Measurements from ENCODE around the gene AARS1.
A peak's percentile ranks its signal among the peaks of the same experiment; 100 is the strongest.
"Not testable (repeated sequence)": the region's sequence is repeated elsewhere in the genome, so short reads cannot be mapped to it uniquely, and the experiment has no call there.

Gene AARS1

GRCh38 chr16:70289229-70290094 is at the start of gene AARS1:
Gene AARS1 (minus strand): TSS chr16:70289506. CDS start chr16:70282763, 6,743 bp downstream.
- DNase-seq (ENCODE audit: low spot score) (peak; percentile 98), FAIRE-seq (peak; percentile 93)

GRCh38 chr16:70337814-70338213 is 48.5 kb upstream of the AARS1 start:
- FAIRE-seq (no peak), DNase-seq (ENCODE audit: low spot score) (no peak)

GRCh38 chr16:70332728-70333127 is 43.4 kb upstream of the AARS1 start:
- FAIRE-seq, result peak; percentile 48
- DNase-seq (ENCODE audit: low spot score), result not testable (repeated sequence)

GRCh38 chr16:70331588-70332358 is 42.5 kb upstream of the AARS1 start:
- DNase-seq (ENCODE audit: low spot score) (no peak), FAIRE-seq (no peak)

- no peak for FAIRE-seq
- DNase-seq (ENCODE audit: low spot score), result no peak
These were observed 41.8 kb upstream of the AARS1 start for GRCh38 chr16:70331091-70331490.

GRCh38 chr16:70324998-70325747 is 35.9 kb upstream of the AARS1 start:
- FAIRE-seq, result no peak
- DNase-seq (ENCODE audit: low spot score), result no peak

GRCh38 chr16:70320121-70320520 is 30.8 kb upstream of the AARS1 start:
- DNase-seq (ENCODE audit: low spot score) (no peak), FAIRE-seq (no peak)

- not testable (repeated sequence) for DNase-seq (ENCODE audit: low spot score); FAIRE-seq
These were observed 18.4 kb upstream of the AARS1 start for GRCh38 chr16:70307726-70308125.

GRCh38 chr16:70306880-70307279 is 17.6 kb upstream of the AARS1 start:
- FAIRE-seq, result no peak
- DNase-seq (ENCODE audit: low spot score), result no peak

- FAIRE-seq (no peak), DNase-seq (ENCODE audit: low spot score) (peak; percentile 32)
These were observed 15.7 kb upstream of the AARS1 start for GRCh38 chr16:70304892-70305448.

GRCh38 chr16:70302745-70303144 is 13.4 kb upstream of the AARS1 start:
- DNase-seq (ENCODE audit: low spot score) (no peak), FAIRE-seq (no peak)

GRCh38 chr16:70301121-70301520 is 11.8 kb upstream of the AARS1 start:
- FAIRE-seq (no peak), DNase-seq (ENCODE audit: low spot score) (no peak)

GRCh38 chr16:70298988-70299938 is 10.0 kb upstream of the AARS1 start, which contains the start of gene DDX19B:
Gene DDX19B (plus strand): TSS chr16:70299186. CDS start chr16:70299298, 112 bp downstream.
- DNase-seq (ENCODE audit: low spot score) (peak; percentile 84), FAIRE-seq (no peak)

- FAIRE-seq (no peak), DNase-seq (ENCODE audit: low spot score) (no peak)
These were observed 6.3 kb upstream of the AARS1 start for GRCh38 chr16:70295634-70296033.

- no peak for FAIRE-seq
These were observed 5.2 kb upstream of the AARS1 start for GRCh38 chr16:70294385-70295025.

GRCh38 chr16:70292148-70292547 is 2.8 kb upstream of the AARS1 start:
- DNase-seq (ENCODE audit: low spot score); FAIRE-seq: not testable (repeated sequence)

More at GRCh38 chr16:70294385-70295025, 5.2 kb upstream of the AARS1 start:
- no peak for DNase-seq (ENCODE audit: low spot score)

GRCh38 chr16:70290949-70291519 is 1.7 kb upstream of the AARS1 start:
- DNase-seq (ENCODE audit: low spot score) (no peak), FAIRE-seq (no peak)

- FAIRE-seq; DNase-seq (ENCODE audit: low spot score): not testable (repeated sequence)
These were observed 1.9 kb downstream of the AARS1 start for GRCh38 chr16:70287304-70287971.
